Measurements from ENCODE around the gene CMPK2.
A peak's percentile ranks its signal among the peaks of the same experiment; 100 is the strongest.

Gene CMPK2

GRCh38 chr2:6880200-6880733, 14.6 kb upstream of the CMPK2 start:
- no peak for TF ChIP-seq EZH2phosphoT487 (IDR thresholded peaks at IDR 0.05; ENCODE audit: borderline replicate concordance)
- TF ChIP-seq CTCF (conservative IDR thresholded peaks at IDR 0.05; ENCODE audit: low read length) = no peak
- no peaks in the 10 kb centered on the region for H3K79me2 ChIP-seq (ENCODE audit: insufficient read depth, low read length)
- no peaks in the 10 kb centered on the region for H3K36me3 ChIP-seq (ENCODE audit: insufficient read depth, low read length)
- H3K4me3 ChIP-seq (ENCODE audit: low read length, poor library complexity, severe bottlenecking) = peak overlapping the region; percentile 72
- no peaks in the 10 kb centered on the region for H3K9me2 ChIP-seq (replicated peaks; ENCODE audit: low read depth, low read length)
- no peaks in the 10 kb centered on the region for H3K27me3 ChIP-seq (ENCODE audit: insufficient read depth, low read length, poor library complexity, severe bottlenecking)
- peak overlapping the region; percentile 73 for H3K9ac ChIP-seq (ENCODE audit: low read depth, low read length, poor library complexity, severe bottlenecking)
- no peaks in the 10 kb centered on the region for H4K20me1 ChIP-seq (ENCODE audit: insufficient read depth, low read length, poor library complexity, severe bottlenecking)
- H2AFZ ChIP-seq (ENCODE audit: low read length) = no peak overlapping the region; the same call in 1 of the 2 replicates
- H3K9me3 ChIP-seq (ENCODE audit: insufficient read depth, low read depth, low read length) = no peaks in the 10 kb centered on the region
- peaks cover 74% of the 10 kb centered on the region for H3K4me1 ChIP-seq (ENCODE audit: insufficient read depth, low read length, poor library complexity, severe bottlenecking)
- peaks cover 12% of the 10 kb centered on the region for H3F3A ChIP-seq (ENCODE audit: low read depth)
- peak overlapping the region; percentile 83 for H3K4me2 ChIP-seq (ENCODE audit: low read depth, low read length, poor library complexity, severe bottlenecking)

- H3K4me1 ChIP-seq (ENCODE audit: insufficient read depth, low read length, poor library complexity, severe bottlenecking) = peaks cover 74% of the 10 kb centered on the region
- H3K4me2 ChIP-seq (ENCODE audit: low read depth, low read length, poor library complexity, severe bottlenecking) = peak overlapping the region; percentile 83
Measured at GRCh38 chr2:6879011-6879410, 13.3 kb upstream of the CMPK2 start.

GRCh38 chr2:6878549-6878948, 12.8 kb upstream of the CMPK2 start:
- no peaks in the 10 kb centered on the region for H3K36me3 ChIP-seq (ENCODE audit: insufficient read depth, low read length)
- H3F3A ChIP-seq (ENCODE audit: low read depth) = peaks cover 12% of the 10 kb centered on the region
- H3K27me3 ChIP-seq (ENCODE audit: insufficient read depth, low read length, poor library complexity, severe bottlenecking) = no peaks in the 10 kb centered on the region
- H3K4me1 ChIP-seq (ENCODE audit: insufficient read depth, low read length, poor library complexity, severe bottlenecking) = peaks cover 71% of the 10 kb centered on the region
- H3K4me3 ChIP-seq (ENCODE audit: low read length, poor library complexity, severe bottlenecking) = peak overlapping the region; percentile 72
- H3K4me2 ChIP-seq (ENCODE audit: low read depth, low read length, poor library complexity, severe bottlenecking) = peak overlapping the region; percentile 83
- no peaks in the 10 kb centered on the region for H4K20me1 ChIP-seq (ENCODE audit: insufficient read depth, low read length, poor library complexity, severe bottlenecking)
- peaks cover 7% of the 10 kb centered on the region; the same call in 1 of the 2 replicates for H3K9me3 ChIP-seq (ENCODE audit: insufficient read depth, low read depth, low read length)
- H3K9me2 ChIP-seq (replicated peaks; ENCODE audit: low read depth, low read length) = no peaks in the 10 kb centered on the region
- peak overlapping the region; percentile 73 for H3K9ac ChIP-seq (ENCODE audit: low read depth, low read length, poor library complexity, severe bottlenecking)
- no peak overlapping the region for H2AFZ ChIP-seq (ENCODE audit: low read length)
- no peaks in the 10 kb centered on the region for H3K79me2 ChIP-seq (ENCODE audit: insufficient read depth, low read length)
- TF ChIP-seq CTCF (conservative IDR thresholded peaks at IDR 0.05; ENCODE audit: low read length) (no peak), EZH2phosphoT487 (IDR thresholded peaks at IDR 0.05; ENCODE audit: borderline replicate concordance) (no peak)

More at GRCh38 chr2:6879011-6879410, 13.3 kb upstream of the CMPK2 start:
- Histone ChIP-seq H3K27me3 (ENCODE audit: insufficient read depth, low read length, poor library complexity, severe bottlenecking) (no peaks in the 10 kb centered on the region), H3K79me2 (ENCODE audit: insufficient read depth, low read length) (no peaks in the 10 kb centered on the region), H3K9ac (ENCODE audit: low read depth, low read length, poor library complexity, severe bottlenecking) (peak overlapping the region; percentile 73), H3K4me3 (ENCODE audit: low read length, poor library complexity, severe bottlenecking) (peak overlapping the region; percentile 72), H3F3A (ENCODE audit: low read depth) (peaks cover 12% of the 10 kb centered on the region), H3K9me2 (replicated peaks; ENCODE audit: low read depth, low read length) (no peaks in the 10 kb centered on the region), H2AFZ (ENCODE audit: low read length) (no peak overlapping the region), H4K20me1 (ENCODE audit: insufficient read depth, low read length, poor library complexity, severe bottlenecking) (no peaks in the 10 kb centered on the region), H3K9me3 (ENCODE audit: insufficient read depth, low read depth, low read length) (peaks cover 5% of the 10 kb centered on the region; the same call in 1 of the 2 replicates), H3K36me3 (ENCODE audit: insufficient read depth, low read length) (no peaks in the 10 kb centered on the region)
- TF ChIP-seq CTCF (conservative IDR thresholded peaks at IDR 0.05; ENCODE audit: low read length) (no peak), EZH2phosphoT487 (IDR thresholded peaks at IDR 0.05; ENCODE audit: borderline replicate concordance) (no peak)
